IPS-15b (cell line): ENCODE results near the gene EIF2S3B.

ENCODE experiments used
- H3K27me3 ChIP-seq: one replicate; pipeline ENCODE4 v1.6.1; 2013; ENCODE audit warnings: low read length; ENCODE audit not compliant: control insufficient read depth, insufficient read depth
- H3K36me3 ChIP-seq: one replicate; pipeline ENCODE4 v1.6.1; 2013; ENCODE audit warnings: low read length; ENCODE audit not compliant: control insufficient read depth, insufficient read depth
- H3K4me1 ChIP-seq: one replicate; pipeline ENCODE4 v1.6.1; 2013; ENCODE audit warnings: mild to moderate bottlenecking, low read length; ENCODE audit not compliant: control insufficient read depth, insufficient read depth
- H3K4me3 ChIP-seq: one replicate; pipeline ENCODE4 v1.5.1; 2013; ENCODE audit warnings: low read depth, low read length
- H3K9ac ChIP-seq: one replicate; pipeline ENCODE4 v1.6.1; 2013; ENCODE audit warnings: low read depth, mild to moderate bottlenecking, low read length
- H3K9me3 ChIP-seq: one replicate; pipeline ENCODE4 v1.6.1; 2013; ENCODE audit warnings: mild to moderate bottlenecking, low read length; ENCODE audit not compliant: control insufficient read depth, insufficient read depth

EIF2S3B gene

DNA sequence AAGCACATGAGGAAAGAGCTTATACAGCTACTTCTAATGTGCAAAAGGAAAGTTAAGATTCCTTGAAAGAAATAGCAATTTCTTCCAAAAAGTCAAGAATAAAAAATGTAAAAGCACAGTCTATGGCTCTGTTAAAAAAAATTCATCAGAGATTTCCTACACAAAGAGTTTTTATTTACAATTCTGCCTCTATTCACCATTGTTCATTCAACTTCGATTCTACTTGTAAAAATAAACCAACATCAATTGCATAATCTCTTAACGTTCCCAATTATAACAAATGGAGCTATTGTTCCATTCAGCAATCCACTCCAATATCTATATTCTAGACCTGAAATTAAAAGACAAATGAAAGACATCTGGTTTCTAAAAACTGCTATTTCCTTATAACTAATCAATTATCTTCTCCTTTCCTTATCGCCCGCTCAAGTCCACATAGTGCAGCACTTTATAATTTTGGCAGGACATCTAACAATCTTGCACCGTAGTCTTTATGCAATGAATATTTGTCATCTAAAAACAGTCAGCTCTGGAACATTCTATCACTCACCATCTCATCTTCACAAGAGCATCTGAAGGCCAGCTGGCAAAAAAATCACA is 6.2 kb downstream of the EIF2S3B start:
- Histone ChIP-seq H3K27me3 (no peaks in the 10 kb centered on the region), H3K9me3 (no peaks in the 10 kb centered on the region), H3K4me1 (no peaks in the 10 kb centered on the region), H3K4me3 (no peak overlapping the region), H3K36me3 (no peaks in the 10 kb centered on the region), H3K9ac (no peak overlapping the region)

DNA sequence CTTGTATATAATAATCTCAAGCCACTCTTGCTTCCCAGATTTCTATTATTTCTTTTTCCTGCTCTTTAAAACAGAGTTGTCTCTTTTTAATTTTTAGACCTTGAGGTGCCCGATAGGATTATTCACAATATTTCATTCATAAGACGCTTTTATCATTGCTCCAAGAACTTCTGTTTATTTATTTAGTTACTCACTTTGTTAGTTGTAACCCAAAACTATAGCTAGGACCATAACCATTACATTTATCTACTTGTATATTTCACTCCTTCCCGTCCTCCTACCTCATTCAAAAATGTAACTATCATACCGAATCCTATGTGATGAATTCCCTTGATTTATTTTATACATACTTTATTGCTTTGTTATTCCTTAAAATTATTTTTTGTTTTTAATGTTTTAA is 7.1 kb downstream of the EIF2S3B start:
- Histone ChIP-seq H3K9me3 (no peaks in the 10 kb centered on the region), H3K4me3 (no peak overlapping the region), H3K4me1 (no peaks in the 10 kb centered on the region), H3K9ac (no peak overlapping the region), H3K36me3 (no peaks in the 10 kb centered on the region), H3K27me3 (no peaks in the 10 kb centered on the region)

DNA sequence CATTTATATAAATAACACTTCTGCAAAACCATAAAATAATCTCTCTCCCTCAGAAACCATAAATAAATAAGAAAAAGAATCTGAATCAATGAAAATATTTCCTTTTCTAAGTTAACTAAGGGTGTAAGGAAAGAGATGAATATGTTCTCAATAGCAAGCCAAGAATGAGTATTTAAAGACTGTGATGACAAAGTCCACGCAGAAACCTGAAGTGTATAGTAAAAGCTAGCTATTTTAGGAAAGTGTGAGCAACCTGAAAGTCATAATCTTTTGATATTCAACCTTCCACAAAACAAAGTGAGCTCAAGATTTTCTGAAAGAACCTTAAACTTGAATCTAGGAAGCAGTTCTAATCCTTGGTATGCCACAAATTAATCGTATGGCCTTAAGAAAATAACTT is 15.9 kb downstream of the EIF2S3B start:
- no peaks in the 10 kb centered on the region for H3K4me1 ChIP-seq
- H3K36me3 ChIP-seq: no peaks in the 10 kb centered on the region
- no peaks in the 10 kb centered on the region for H3K9me3 ChIP-seq
- H3K27me3 ChIP-seq: no peaks in the 10 kb centered on the region
- H3K4me3 ChIP-seq: no peak overlapping the region
- no peak overlapping the region for H3K9ac ChIP-seq

- Histone ChIP-seq H3K9ac (no peak overlapping the region), H3K9me3 (no peaks in the 10 kb centered on the region), H3K36me3 (no peaks in the 10 kb centered on the region), H3K4me1 (no peaks in the 10 kb centered on the region), H3K4me3 (no peak overlapping the region), H3K27me3 (no peaks in the 10 kb centered on the region)
Measured at GRCh38 chr12:10528174-10528953, 22.7 kb downstream of the EIF2S3B start.

DNA sequence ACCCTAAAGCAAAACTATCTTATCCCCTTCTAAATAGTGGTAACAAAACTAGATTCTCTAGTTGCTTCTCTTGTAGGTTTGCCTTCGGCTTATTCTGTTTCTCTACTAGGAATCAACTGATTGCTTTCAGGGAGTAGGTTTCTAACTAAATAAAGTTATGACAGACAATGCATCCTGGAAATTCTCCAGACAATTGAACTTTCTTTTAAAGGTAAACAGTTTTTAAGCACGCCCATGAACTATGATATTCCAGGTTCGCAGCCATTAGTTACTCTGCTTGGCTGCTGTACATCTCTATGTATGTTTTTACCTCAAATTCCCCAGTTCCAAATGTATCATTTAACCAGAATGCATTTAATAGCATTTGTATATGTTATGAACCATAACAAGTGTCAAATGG is 23.9 kb downstream of the EIF2S3B start:
- Histone ChIP-seq H3K9ac (no peak overlapping the region), H3K36me3 (no peaks in the 10 kb centered on the region), H3K4me1 (no peaks in the 10 kb centered on the region), H3K4me3 (no peak overlapping the region), H3K27me3 (no peaks in the 10 kb centered on the region), H3K9me3 (no peaks in the 10 kb centered on the region)

DNA sequence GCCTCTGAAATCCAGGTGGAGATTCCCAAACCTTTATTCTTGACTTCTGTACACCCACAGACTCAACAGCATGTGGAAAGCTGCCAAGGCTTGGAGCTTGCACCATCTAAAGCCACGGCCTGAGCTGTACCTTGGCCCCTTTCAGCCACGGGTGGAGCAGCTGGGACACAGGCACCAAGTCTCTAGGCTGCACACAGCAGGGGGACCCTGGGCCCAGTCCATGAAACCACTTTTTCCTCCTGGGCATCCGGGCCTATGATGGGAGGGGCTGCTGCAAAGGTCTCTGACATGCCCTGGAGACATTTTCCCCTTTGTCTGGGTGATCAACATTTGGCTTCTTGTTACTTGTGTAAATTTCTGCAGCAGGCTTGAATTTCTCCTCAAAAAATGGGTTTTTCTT is 32.0 kb downstream of the EIF2S3B start:
- no peaks in the 10 kb centered on the region for H3K4me1 ChIP-seq
- no peak overlapping the region for H3K4me3 ChIP-seq
- no peaks in the 10 kb centered on the region for H3K36me3 ChIP-seq
- no peak overlapping the region for H3K9ac ChIP-seq
- H3K27me3 ChIP-seq: no peaks in the 10 kb centered on the region
- H3K9me3 ChIP-seq: no peaks in the 10 kb centered on the region

- Histone ChIP-seq H3K27me3 (no peaks in the 10 kb centered on the region), H3K4me1 (no peaks in the 10 kb centered on the region), H3K36me3 (no peaks in the 10 kb centered on the region), H3K4me3 (no peak overlapping the region), H3K9me3 (no peaks in the 10 kb centered on the region), H3K9ac (no peak overlapping the region)
Measured at GRCh38 chr12:10540776-10541205, 35.1 kb downstream of the EIF2S3B start.

DNA sequence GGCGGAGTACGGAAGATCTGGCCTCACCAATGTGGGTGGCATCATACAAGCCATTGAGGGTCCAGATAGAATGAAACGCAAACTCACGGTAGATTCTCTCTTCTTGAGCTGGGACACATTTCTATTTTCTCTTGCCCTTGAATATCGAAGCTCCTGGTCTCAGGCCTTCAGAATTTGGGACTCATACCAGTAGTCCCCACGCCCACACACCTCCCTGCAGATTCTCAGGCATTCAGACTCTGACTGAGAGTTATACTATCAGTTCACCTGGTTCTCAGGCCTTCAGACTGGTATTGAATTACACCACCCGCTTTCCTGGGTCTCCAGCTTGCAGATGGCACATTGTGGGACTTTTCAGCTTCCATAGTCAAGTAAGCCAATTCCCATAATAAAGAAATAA is 37.8 kb downstream of the EIF2S3B start:
- Histone ChIP-seq H3K4me3 (no peak overlapping the region), H3K4me1 (no peaks in the 10 kb centered on the region)

DNA sequence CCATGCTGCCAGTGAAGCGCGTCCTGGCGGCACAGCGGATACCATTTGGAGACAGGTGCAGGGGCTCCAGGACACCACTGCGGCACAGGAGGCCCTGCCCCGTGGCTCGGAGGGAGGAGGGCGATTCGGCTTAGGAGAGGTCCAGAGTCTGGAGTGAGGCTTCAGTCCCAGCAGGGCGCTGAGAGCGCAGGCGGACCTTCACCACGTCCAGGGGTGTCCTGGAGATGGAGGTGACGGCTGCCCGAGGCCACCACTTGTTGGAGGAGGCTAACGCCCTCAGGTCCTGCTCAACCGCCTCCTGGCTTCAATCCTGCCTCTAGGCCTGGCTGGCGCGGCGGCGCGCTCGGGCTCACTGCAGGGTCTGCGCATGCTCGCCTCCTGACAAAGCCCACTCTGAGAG is 45.7 kb downstream of the EIF2S3B start:
- H3K4me3 ChIP-seq: no peak overlapping the region
- H3K9ac ChIP-seq: no peak overlapping the region
- no peaks in the 10 kb centered on the region for H3K27me3 ChIP-seq
- H3K9me3 ChIP-seq: no peaks in the 10 kb centered on the region
- H3K36me3 ChIP-seq: no peaks in the 10 kb centered on the region
- H3K4me1 ChIP-seq: no peaks in the 10 kb centered on the region

More for the DNA sequence above, 37.8 kb downstream of the EIF2S3B start:
- H3K36me3 ChIP-seq: no peaks in the 10 kb centered on the region
- no peak overlapping the region for H3K9ac ChIP-seq
- H3K27me3 ChIP-seq: no peaks in the 10 kb centered on the region
- H3K9me3 ChIP-seq: no peaks in the 10 kb centered on the region

GRCh38 chr12:10553148-10553547 is 47.5 kb downstream of the EIF2S3B start:
- Histone ChIP-seq H3K36me3 (no peaks in the 10 kb centered on the region), H3K4me1 (peaks cover 7% of the 10 kb centered on the region), H3K27me3 (no peaks in the 10 kb centered on the region), H3K9me3 (no peaks in the 10 kb centered on the region), H3K4me3 (no peak overlapping the region), H3K9ac (no peak overlapping the region)

DNA sequence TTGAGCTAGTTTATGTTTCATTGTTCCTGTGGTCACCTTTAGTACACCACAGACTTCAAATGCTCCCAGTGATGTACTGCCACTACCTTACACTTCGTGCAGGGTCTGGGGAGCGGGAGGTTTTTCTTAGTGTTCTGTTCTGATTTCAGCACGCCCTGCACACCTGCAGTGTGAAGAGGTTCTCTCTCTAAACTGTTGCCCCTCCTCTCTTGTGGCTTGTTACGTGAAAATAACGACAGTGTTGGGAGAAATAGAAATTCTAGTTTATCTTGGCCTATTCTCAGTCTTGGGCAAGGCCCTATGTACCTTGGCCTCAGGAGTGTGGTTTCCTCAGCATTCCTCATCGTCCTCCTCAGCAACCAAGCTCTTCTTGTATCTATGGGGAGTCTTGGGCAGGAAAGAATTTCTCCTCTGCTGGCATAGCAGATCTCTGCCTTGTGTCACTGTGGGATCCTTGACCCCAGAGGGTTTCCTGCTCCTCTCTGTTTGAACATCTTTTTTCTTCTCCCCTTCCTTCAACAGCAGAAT is 48.6 kb downstream of the EIF2S3B start:
- Histone ChIP-seq H3K4me1 (peaks cover 7% of the 10 kb centered on the region), H3K4me3 (no peak overlapping the region), H3K9me3 (no peaks in the 10 kb centered on the region), H3K36me3 (no peaks in the 10 kb centered on the region), H3K9ac (no peak overlapping the region), H3K27me3 (no peaks in the 10 kb centered on the region)
